NCI-H1105 (cell line): ENCODE data around the gene RTN4.
"Not testable (repeated sequence)": the region's sequence is repeated elsewhere in the genome, so short reads cannot be mapped to it uniquely, and the experiment has no call there.

Experiments
- DNase-seq: peaks from one replicate; lab custom pipeline; 2025; lab: John Stamatoyannopoulos, UW

RTN4 gene

GRCh38 chr2:55006306-55006705, 43.9 kb downstream of the RTN4 start:
- DNase-seq: no peak

- no peak for DNase-seq
Measured at GRCh38 chr2:55003706-55004639, 46.3 kb downstream of the RTN4 start.

DNA sequence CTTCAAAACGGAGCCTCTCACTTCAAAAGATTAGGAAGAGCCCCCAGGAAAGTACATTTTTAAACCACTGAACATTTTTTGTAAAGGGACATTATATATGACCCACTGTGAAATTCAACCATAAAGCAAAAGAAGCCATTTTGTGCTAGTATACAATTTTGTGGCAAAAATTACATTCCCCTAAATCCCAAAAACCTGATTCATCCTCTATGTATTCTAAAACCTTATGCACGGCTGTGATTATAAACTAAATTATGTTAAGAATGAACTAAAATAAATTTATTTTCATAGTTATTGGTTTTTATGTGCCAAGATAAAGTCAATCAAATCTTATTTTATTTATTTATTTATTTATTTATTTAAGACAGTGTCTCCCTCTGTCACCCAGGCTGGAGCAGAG, 48.5 kb downstream of the RTN4 start:
- DNase-seq: no peak

DNA sequence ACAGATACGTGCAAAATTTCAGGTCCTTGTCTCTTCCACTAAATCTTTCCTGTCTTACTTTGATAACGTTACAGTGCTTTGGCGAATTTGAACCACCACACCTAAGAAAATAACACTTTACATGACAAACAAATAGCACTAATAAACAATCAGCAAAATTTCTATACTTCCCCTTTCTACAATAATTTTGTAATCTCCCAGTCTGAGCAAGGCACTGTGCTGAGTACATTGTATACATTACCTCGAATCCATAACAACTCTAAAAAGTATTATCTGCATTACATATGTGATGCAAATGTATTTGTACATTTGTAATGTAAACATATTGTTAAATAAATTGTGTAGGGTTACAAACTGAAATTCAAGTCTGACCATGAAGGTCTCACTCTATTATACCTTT, 49.9 kb downstream of the RTN4 start:
- DNase-seq: no peak

DNA sequence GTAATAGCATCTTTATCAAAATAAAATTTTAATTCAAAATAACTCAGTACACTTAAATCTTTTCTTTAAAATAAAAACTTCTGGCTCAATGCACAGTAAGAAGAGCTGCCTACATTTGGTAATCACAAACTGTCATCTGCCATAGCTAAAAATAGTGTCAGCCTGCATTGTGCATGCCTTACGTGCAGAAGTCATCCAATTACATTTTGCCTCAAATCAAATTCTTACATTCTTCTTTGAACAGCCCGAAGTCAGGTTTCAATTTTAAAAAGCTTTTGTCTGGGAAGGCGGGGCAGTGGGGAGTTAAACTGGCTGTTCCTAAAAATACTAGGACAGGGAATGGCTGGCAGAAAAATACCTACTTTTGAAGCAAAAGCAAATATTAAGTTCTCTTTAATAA, 51.1 kb downstream of the RTN4 start:
- no peak for DNase-seq

- no peak for DNase-seq
Measured at GRCh38 chr2:54997826-54998225, 52.4 kb downstream of the RTN4 start.

DNA sequence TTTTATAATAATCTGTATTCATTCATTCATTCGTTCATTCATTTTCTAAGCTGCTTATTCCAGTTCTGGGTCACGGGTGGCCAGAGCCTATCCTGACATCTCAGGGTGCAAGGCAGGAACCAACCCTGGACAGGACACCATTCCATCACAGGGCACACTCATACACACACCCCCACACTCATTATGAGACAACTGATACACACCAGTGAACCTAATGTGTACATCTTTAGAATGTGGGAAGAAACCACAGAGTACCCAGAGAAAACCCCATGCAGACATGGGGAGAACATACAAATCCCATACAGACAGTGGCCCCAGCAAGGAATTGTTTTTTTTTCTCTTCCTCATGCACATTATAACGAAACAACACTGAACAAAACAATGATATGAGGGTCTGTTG, 54.7 kb downstream of the RTN4 start:
- no peak for DNase-seq

DNA sequence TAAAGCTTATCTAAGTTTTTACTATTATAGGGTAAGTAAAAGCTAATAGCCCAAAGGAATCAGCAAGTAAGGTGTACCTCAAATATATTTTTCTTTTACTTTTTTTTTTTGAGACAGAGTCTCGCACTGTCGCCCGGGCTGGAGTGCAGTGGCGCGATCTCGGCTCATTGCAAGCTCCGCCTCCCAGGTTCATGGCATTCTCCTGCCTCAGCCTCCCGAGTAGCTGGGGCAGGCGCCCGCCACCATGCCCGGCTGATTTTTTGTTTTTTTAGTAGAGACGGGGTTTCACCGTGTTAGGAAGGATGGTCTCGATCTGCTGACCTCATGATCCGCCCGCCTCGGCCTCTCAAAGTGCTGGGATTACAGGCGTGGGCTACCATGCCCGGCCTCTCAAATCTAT, 59.6 kb downstream of the RTN4 start:
- DNase-seq: not testable (repeated sequence)

- no peak for DNase-seq
Measured at GRCh38 chr2:54988612-54989011, 61.6 kb downstream of the RTN4 start.

GRCh38 chr2:54986264-54986663, 64.0 kb downstream of the RTN4 start:
- no peak for DNase-seq

DNA sequence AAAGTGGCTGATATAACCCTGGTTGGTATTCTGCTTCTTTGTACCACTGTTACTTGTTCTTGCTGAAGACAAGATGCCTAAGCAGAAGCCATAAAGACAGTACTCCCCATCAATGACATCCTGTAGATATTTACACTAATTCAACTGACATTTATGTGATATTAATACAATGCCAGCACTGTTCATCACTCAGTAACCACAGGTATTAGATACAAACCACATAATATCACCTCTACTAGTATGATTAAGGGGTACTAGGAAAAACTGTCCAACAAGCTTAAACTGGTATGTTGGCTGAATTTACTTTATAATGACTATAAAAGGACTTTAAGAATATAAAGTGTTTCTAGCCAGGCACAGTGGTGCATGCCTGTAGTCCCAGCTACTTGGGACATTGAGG, 65.8 kb downstream of the RTN4 start:
- no peak for DNase-seq

DNA sequence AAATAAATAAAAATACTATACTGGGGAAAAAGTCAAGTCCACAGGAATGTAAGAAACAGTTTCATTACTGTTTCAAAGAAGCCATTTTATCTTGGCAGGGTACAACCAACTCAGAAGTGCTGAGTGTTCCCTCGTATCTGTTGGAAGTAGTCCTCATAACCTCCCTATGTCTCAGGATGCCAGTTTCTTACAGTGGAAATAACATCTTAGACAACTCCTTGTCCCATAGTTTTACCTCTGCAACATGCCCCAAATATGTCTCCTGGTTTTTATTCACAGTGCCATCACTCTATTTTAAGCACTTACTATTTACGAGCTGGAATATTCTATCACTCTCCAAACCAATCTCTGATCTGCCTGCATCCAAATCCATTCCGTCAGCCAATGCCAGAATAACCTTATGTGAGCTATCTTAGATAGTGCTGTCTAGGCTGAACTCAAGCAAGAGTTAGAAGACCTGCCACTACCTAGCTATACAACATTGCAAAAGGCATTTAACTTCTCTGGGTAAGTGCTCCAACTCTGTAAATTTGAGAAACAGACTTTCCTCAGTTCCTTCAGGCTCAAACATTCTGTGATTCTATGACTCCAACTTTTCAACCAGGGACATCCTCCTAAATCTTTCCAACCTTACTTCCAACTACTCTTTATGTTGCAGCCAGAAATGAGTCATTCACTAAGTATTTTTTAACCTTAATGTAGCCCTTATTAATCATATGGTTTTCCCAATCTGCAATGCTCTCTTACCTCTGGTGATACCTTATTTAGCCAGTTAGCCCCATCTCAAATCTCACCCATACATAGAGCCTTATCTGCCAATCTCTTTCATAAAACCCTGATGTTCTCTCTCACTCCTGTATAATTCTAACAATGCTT, 66.7 kb downstream of the RTN4 start:
- DNase-seq: no peak

DNA sequence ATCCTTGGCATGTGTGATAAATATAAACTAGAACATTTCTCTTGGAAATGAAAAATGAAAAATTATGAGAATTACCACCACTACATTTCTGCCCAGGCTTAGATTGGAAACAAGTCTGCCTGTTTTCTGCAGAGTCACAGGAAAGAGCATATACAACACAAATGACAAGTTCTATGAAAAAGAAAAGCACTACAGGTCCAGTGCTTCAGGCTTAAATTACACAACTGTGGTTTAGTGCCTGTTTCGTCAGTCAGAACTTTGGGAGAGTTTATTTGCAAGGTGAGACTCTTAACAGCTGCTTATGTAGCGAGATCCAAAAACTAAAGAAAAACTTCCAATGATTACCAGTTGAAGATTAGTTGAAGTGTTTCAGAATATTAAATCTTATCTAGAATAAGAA, 68.9 kb downstream of the RTN4 start:
- no peak for DNase-seq

DNA sequence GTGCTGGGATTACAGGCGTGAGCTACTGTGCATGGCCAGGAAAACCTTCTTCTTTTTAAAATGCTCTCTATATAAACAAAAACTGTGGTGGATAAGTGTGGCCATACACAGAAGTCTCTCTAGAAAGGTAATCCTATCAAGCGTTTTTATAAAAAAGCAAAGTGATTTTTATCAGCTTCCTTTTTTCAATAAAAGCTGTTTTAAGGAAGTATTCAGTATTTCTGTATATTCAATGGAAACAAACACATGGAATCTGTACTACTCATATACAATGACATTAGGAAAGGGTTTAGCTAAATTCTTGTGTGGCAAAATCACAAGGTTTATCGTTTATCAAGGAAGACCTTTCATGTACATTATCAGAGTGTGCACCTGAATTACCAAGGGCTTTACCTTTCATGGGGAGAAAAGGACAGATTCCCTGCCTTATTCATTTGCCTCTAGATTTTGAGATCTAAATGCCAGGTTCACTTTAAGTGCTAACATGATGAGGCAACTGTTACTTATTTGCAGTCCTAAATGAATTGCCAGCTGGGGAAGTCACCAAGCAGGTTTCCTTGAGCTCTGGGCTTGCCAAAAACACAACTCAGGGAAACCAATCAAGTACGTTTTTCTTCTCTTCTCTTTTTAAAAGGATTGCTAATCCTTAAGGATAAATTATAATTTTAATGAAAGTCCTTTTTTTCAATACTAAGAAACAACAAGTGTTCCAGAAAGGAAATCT, 70.8 kb downstream of the RTN4 start:
- DNase-seq: no peak

DNA sequence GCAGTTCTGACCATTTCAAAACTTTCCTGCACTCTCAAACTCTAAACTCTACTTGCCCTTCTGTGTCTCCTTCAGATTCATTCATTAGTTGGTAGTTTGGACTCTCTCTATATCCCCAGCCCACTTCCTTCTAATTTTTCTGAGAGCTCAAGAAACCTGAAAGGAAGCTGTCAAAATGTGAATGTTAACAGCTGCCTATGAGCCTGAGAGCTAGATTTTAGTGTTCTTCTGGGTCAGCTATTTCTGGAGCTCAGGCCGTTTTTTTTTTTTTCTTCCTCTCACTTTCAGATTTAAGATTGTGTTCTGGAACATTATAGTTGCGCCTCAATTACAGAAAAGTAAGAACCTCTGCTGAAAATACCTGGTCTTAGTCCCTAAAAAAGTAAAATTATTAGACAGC, 73.1 kb downstream of the RTN4 start:
- DNase-seq: no peak

DNA sequence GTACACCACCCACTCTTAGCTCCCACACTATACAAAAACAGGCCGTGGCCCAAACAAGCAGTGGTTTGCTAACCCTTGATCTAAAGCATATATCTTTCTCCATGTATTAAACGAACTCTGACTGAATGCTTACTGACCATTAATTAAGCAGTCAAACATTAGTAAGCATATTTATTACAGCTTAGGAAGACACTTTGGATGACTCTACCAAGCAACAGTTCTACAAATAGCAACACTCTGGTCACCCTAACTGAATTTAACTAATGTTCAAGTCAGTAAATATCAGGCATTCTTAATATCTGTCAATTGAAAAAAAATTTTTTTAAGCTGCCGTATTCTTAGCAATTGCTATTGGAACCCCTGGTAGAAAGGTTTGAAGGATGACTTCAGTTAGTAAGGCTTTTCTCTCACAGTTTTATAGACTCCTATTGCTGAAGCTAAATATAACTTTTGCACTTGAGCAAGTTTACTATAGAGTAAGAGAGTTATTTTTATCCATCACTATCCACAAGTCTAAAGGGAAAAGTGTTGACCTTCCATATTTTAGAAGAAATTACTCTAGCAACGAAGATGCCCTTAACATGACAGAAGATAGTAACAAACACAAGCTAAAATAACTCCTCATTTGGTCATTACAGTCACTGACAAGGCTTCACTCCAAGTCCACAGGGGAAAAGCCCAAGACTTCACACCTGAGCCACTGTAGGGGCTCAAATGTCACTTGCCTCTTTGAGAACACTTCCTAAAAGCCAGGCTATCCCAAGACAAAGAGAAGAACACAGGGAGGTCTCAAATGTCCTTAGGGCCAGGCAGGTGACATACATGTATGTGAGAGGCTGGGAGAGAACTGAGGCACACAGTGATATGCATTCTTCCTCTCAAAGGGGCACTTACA, 74.4 kb downstream of the RTN4 start:
- DNase-seq: no peak

DNA sequence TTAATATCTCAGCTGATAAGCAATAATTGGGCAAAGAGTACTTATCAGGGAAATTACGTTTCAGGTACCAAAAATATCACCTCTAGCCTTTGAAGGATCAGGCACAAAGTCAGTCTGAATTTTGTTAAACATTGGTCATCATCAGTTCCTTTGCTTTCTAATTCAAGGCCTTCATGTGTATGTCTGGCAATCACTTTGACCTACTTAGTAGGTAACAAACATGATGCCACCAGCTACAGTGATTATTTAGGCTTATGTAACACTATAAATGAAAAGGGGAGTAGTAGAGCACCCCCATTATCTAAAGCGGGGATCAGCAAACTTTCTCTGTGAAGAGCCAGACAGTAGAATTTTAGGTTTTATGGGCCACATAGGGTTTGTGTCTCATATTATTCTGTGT, 75.1 kb downstream of the RTN4 start:
- no peak for DNase-seq

- DNase-seq: no peak
Measured at GRCh38 chr2:54969940-54970338, 80.3 kb downstream of the RTN4 start.

- no peak for DNase-seq
Measured at GRCh38 chr2:54969295-54969939, 80.8 kb downstream of the RTN4 start.

GRCh38 chr2:54968561-54969218, 81.6 kb downstream of the RTN4 start:
- DNase-seq: no peak
